Prostate gland (tissue), 2 donors: ENCODE data around the gene HOXD9. TPM values are rescaled to one million over a fixed set of nuclear protein-coding genes. Genes with fewer than 3 reads are reported as not detected.

ENCODE experiments used
- DNase-seq: peaks from one replicate; pipeline ENCODE4 v3.0.0-alpha.2; 2019; ENCODE audit warnings: low spot score
- H3K27ac ChIP-seq, 2 donors: fragments of 200-600 bp; sonication (generic); 2 replicates each; pipeline ENCODE4 v1.5.1; 2017 to 2019
- H3K27me3 ChIP-seq: fragments of 200-600 bp; sonication (generic); replicated peaks from 2 replicates; pipeline ENCODE4 v1.5.1; 2019; ENCODE audit not compliant: insufficient read depth
- H3K36me3 ChIP-seq, 2 donors: fragments of 200-600 bp; sonication (generic); 1 replicate in 1 of 2; 2 replicates in 1 of 2; pipeline versions ENCODE4 v1.5.1 to v1.8.1; 2017 to 2019
- H3K4me1 ChIP-seq: fragments of 200-600 bp; sonication (generic); replicated peaks from 2 replicates; pipeline ENCODE4 v1.5.1; 2019
- H3K4me3 ChIP-seq, 2 donors: fragments of 200-600 bp; sonication (generic); 2 replicates each; pipeline ENCODE4 v1.5.1; 2017 to 2019
- H3K9me3 ChIP-seq: fragments of 200-600 bp; sonication (generic); 2 replicates; pipeline ENCODE4 v1.5.1; 2017
- POLR2A ChIP-seq: fragments of 450-650 bp; IDR thresholded peaks from one replicate; pipeline ENCODE4 v1.6.1; 2016; ENCODE audit warnings: antibody characterized with exemption, mild to moderate bottlenecking
- POLR2AphosphoS5 ChIP-seq: sonication (generic); formaldehyde crosslinking; IDR thresholded peaks from one replicate; pipeline ENCODE4 v1.6.1; 2017; ENCODE audit warnings: antibody characterized with exemption
- WGBS: methylation state at CpG from one replicate; pipeline ENCODE4 v1.1.5; 2018; 5-methylcytosine and 5-hydroxymethylcytosine counted together
- intact Hi-C: fragments of 100-400 bp; cut with DNase I; formaldehyde crosslinking; loops from one replicate; pipeline ENCODE4 v1.14.2; 2022
- total RNA-seq, 2 donors: library from RNA; depleted of rRNA; stranded (reverse); fragments of >200 nt; gene quantifications; one replicate each; pipeline ENCODE4 v1.1.0, GENCODE V29; 2016
- TF ChIP-seq, protein P1 (sequence below), 4 experiments: fragments of 200-600 bp in 2 of 4; fragments of 450-650 bp in 2 of 4; sonication (generic) in 2 of 4; IDR thresholded peaks; 1 replicate in 3 of 4; 2 replicates in 1 of 4; pipeline ENCODE4 v1.5.1; 2016 to 2019; ENCODE audit warnings: antibody characterized with exemption in 4 of 4, mild to moderate bottlenecking in 2 of 4, moderate library complexity in 2 of 4

The HOXD9 gene
- total RNA-seq, 2 donors from 2014 or later: 5.9 to 29.1 TPM

DNA sequence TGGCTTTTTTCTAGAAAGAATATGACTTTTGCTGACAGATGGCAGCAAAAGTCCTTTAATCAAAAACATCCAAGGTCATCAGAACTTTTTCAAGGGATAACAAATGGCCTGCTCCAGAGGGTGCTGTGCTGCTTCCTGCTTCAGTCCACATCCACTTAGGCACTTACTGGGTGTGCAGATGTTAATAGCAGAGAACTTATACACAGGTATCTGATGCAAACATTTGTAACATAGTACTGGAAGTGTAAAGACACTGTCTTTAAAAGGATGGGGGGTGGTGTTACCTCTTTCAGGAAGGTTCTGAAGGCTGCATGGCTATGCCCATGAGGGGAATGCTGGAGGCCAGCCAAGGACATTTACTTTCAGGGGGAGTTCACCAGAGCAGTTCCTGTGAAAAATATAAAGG is 12.5 kb downstream of the HOXD9 start:
- no peaks in the 10 kb centered on the region for H3K27me3 ChIP-seq
- DNase-seq: no peak

DNA sequence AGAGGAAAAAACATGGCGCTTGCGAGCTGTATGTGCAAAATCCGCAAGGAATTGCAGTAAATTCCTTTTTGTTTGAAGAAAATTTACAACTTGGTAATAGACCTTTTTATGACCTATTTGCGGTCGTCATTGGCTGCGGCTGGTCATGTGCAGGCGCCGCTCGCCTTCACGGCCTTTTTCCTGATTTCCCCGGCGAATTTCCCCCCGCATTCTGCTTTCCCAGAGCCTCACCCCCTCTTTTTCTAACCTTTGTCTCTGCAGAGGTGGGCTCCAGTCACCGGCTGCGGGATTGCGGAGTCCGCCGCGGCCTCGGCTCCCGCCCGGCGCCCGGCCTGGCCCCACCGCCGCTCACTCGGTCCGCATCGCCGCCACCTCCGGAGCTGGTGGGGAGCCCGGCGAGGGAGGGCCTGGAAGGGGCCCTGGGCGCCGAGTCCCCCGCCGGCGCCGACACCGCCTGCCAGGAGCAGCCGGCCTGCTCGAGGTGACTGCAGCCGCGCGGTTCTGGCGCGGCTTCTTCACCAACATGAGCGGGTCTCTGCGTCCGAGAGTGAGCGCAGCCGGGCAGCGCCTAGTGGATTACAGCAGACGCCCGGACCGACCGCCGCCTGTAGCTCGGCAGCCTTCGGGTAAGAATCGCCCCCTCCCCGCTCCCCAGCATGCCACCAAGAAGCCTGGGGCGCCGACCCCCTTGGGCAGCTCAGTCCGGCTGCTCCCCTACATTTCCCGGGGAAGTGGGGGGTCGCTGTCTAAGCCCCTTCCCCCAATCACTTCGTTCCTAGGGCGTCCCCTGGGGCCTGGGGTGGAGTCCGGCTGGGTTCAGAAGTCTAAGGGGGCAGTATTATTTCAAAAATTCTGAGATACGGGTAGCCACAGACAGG is 14.1 kb downstream of the HOXD9 start:
- 7% methylated on average over 71 of the region's 71 CpGs for WGBS
- no peaks in the 10 kb centered on the region for H3K9me3 ChIP-seq
- peak overlapping the region; percentile 60 to 75 for H3K27ac ChIP-seq
- peak overlapping the region; percentile 39 to 54 for H3K4me3 ChIP-seq
- no peaks in the 10 kb centered on the region for H3K27me3 ChIP-seq
- TF ChIP-seq, protein P1, sequence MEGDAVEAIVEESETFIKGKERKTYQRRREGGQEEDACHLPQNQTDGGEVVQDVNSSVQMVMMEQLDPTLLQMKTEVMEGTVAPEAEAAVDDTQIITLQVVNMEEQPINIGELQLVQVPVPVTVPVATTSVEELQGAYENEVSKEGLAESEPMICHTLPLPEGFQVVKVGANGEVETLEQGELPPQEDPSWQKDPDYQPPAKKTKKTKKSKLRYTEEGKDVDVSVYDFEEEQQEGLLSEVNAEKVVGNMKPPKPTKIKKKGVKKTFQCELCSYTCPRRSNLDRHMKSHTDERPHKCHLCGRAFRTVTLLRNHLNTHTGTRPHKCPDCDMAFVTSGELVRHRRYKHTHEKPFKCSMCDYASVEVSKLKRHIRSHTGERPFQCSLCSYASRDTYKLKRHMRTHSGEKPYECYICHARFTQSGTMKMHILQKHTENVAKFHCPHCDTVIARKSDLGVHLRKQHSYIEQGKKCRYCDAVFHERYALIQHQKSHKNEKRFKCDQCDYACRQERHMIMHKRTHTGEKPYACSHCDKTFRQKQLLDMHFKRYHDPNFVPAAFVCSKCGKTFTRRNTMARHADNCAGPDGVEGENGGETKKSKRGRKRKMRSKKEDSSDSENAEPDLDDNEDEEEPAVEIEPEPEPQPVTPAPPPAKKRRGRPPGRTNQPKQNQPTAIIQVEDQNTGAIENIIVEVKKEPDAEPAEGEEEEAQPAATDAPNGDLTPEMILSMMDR (IDR thresholded peaks at IDR 0.05): peak in 1 of 4 experiments; percentile 15
- TF ChIP-seq POLR2A (no peak), POLR2AphosphoS5 (no peak)
- H3K36me3 ChIP-seq: no peaks in the 10 kb centered on the region
- no peaks in the 10 kb centered on the region for H3K4me1 ChIP-seq
- intact Hi-C loops: no loop called here
- DNase-seq: no peak

More for the DNA sequence above, 12.5 kb downstream of the HOXD9 start:
- TF ChIP-seq, protein P1 (IDR thresholded peaks at IDR 0.05): no peak
- TF ChIP-seq POLR2AphosphoS5: no peak
- TF ChIP-seq POLR2A: no peak
- Histone ChIP-seq H3K9me3 (no peaks in the 10 kb centered on the region), H3K27ac (no peak overlapping the region), H3K4me1 (no peaks in the 10 kb centered on the region), H3K4me3 (no peak overlapping the region), H3K36me3 (no peaks in the 10 kb centered on the region)
- intact Hi-C loops: no loop called here

DNA sequence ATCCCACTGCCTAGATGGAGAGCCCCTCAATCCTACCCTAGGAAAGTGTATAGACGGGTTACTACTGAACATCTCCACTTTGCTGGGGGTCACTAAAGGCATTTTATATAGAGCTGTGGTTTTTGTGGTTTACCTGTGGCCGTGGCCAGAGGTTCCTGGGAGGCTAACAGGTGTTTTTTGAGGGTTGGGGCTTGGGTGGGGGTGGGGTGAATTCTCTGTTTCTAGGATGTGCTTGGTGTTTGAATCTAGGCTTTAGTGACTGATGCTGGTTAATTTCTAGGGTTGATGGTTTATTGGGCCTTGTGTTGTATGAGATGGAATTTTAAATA is 14.7 kb downstream of the HOXD9 start:
- TF ChIP-seq POLR2A: no peak
- no peak for TF ChIP-seq POLR2AphosphoS5
- TF ChIP-seq, protein P1 (IDR thresholded peaks at IDR 0.05): no peak
- 71% methylated on average over 2 of the region's 2 CpGs for WGBS
- no peak for DNase-seq
- peak overlapping the region; percentile 60 to 75 for H3K27ac ChIP-seq
- no peaks in the 10 kb centered on the region for H3K9me3 ChIP-seq
- H3K4me3 ChIP-seq: peak overlapping the region; percentile 39 to 54
- no peaks in the 10 kb centered on the region for H3K36me3 ChIP-seq
- intact Hi-C loops: no loop called here
- no peaks in the 10 kb centered on the region for H3K4me1 ChIP-seq
- H3K27me3 ChIP-seq: no peaks in the 10 kb centered on the region

DNA sequence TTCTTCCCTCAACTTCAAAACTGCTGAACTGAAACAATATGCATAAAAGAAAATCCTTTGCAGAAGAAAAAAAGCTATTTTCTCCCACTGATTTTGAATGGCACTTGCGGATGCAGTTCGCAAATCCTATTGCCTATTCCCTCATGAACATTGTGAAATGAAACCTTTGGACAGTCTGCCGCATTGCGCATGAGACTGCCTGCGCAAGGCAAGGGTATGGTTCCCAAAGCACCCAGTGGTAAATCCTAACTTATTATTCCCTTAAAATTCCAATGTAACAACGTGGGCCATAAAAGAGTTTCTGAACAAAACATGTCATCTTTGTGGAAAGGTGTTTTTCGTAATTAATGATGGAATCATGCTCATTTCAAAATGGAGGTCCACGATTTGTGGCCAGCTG is 15.4 kb downstream of the HOXD9 start:
- H3K4me3 ChIP-seq: no peak overlapping the region
- H3K36me3 ChIP-seq: no peaks in the 10 kb centered on the region
- no peak for DNase-seq
- H3K27ac ChIP-seq: no peak overlapping the region
- H3K27me3 ChIP-seq: no peaks in the 10 kb centered on the region
- intact Hi-C loops: no loop called here
- H3K4me1 ChIP-seq: no peaks in the 10 kb centered on the region
- TF ChIP-seq, protein P1 (IDR thresholded peaks at IDR 0.05): no peak
- TF ChIP-seq POLR2A (no peak), POLR2AphosphoS5 (no peak)
- WGBS: 77% methylated on average over 8 of the region's 8 CpGs
- H3K9me3 ChIP-seq: no peaks in the 10 kb centered on the region

DNA sequence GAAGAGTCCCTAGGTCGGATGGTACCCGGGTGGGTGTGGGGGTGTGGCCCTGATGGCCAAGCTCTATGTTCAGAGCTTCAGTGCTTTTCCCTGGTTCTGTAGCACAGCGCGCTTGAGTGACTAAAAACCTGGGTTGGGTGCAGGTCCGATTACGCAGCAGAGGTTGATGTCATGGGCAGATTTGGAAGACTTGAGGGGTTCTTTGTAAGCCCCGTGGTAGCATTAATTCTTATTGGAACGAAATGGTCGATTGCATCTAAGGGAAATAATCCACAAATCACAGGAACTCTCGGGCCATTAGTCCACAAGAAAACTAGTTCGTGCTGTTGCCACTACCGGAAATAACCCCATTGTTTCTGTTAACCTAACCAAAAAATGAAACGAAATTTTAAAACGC is 16.0 kb downstream of the HOXD9 start:
- 57% methylated on average over 14 of the region's 14 CpGs for WGBS
- Histone ChIP-seq H3K27ac (no peak overlapping the region), H3K27me3 (no peaks in the 10 kb centered on the region), H3K4me1 (no peaks in the 10 kb centered on the region), H3K9me3 (no peaks in the 10 kb centered on the region), H3K4me3 (no peak overlapping the region), H3K36me3 (no peaks in the 10 kb centered on the region)
- no peak for TF ChIP-seq POLR2A
- DNase-seq: no peak
- intact Hi-C loops: no loop called here
